ENCODE data around the gene DOCK2.

DNA sequence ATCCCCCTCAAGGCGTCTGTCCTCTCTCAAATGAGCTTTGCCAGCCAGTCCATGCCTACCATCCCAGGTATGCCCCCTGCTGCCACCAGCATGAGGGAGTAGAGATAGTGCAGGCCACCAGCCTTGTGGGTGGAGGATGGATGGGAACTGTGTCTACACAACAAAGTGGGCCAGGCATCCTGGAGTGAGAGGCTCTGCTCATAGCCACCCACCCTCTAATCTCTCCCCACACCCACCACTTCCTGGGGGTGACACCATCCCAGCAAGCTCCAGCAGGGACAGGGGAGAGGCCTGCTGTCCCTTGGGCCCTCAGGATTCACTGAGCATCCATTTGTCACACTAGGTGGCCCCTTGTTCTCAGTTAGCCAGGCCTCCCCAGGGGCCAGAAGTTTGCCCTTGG is 443.1 kb downstream of the DOCK2 start:
- TF ChIP-seq CTCF (IDR thresholded peaks at IDR 0.05): no peak
- no peak for TF ChIP-seq POLR2AphosphoS5 (IDR thresholded peaks at IDR 0.05; ENCODE audit: low read depth, low read length)
- TF ChIP-seq, protein P1, sequence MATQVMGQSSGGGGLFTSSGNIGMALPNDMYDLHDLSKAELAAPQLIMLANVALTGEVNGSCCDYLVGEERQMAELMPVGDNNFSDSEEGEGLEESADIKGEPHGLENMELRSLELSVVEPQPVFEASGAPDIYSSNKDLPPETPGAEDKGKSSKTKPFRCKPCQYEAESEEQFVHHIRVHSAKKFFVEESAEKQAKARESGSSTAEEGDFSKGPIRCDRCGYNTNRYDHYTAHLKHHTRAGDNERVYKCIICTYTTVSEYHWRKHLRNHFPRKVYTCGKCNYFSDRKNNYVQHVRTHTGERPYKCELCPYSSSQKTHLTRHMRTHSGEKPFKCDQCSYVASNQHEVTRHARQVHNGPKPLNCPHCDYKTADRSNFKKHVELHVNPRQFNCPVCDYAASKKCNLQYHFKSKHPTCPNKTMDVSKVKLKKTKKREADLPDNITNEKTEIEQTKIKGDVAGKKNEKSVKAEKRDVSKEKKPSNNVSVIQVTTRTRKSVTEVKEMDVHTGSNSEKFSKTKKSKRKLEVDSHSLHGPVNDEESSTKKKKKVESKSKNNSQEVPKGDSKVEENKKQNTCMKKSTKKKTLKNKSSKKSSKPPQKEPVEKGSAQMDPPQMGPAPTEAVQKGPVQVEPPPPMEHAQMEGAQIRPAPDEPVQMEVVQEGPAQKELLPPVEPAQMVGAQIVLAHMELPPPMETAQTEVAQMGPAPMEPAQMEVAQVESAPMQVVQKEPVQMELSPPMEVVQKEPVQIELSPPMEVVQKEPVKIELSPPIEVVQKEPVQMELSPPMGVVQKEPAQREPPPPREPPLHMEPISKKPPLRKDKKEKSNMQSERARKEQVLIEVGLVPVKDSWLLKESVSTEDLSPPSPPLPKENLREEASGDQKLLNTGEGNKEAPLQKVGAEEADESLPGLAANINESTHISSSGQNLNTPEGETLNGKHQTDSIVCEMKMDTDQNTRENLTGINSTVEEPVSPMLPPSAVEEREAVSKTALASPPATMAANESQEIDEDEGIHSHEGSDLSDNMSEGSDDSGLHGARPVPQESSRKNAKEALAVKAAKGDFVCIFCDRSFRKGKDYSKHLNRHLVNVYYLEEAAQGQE (IDR thresholded peaks at IDR 0.05; ENCODE audit: insufficient read depth in 1 of 2, low read depth in 2 of 2, low read length in 1 of 2): no peak
- no peak for TF ChIP-seq TCF7L2 (IDR thresholded peaks at IDR 0.05; ENCODE audit: low read depth, low read length)
- TF ChIP-seq SIN3A (IDR thresholded peaks at IDR 0.05; ENCODE audit: borderline replicate concordance, insufficient read depth, low read depth, low read length): no peak
